HL-60/S4 treated with retinoic acid at 250 ng/mL for 4 days and 3 days (cell line): ENCODE results near the gene PRKCH.

Experiments
- in situ Hi-C: fragments of 300-500 bp; cut with MboI; formaldehyde crosslinking; loops from 2 replicates; pipeline ENCODE4 v1.7.0; 2022; ENCODE audit warnings: low sequenced_read_pairs

PRKCH gene

DNA sequence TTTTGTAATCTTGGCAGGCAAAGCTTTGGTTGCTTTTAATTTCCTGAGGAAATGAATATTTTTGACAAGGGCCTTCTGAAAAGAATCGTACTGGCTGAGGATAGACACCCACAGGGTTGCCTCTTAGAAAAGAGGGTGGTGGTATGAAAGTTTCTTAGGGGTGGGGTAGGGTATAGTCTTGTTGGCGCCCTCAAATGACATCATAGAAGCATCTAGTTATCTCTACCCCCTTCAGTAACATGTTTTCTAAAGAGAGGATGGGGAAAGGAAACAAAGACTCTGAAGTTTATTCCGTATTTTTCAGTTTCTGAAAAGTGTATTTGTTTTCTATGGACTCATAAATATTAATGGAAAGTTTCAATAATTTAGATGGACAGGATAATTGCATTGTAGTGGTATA, 13.7 kb downstream of the PRKCH start:
- in situ Hi-C loops: no loop called here

DNA sequence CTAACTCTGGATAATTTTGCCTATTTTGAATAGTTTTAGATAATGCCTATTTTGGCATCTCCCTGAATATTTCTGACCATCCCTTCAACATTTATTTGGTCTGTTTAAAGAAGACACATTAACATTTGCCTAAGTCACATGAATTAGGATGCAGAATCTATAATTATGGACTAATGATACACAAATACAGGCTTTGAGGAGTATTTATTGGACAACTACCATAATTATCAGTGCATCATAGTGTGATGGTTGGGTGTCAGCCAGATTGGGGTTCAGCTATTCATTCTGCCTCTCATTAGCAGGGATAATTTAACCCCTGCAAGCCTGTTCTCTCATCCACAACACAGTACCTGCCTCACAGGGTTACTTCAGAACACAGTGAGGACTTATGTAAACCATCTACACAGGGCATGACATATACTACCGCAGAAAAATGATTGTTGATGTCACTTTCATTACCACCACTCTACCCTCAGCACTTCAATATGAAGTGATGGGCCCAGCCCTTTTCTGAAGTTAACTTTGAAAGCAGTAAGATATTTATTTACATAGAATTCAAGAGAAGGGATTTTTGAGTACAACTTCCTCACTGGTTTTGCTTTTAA, 14.4 kb downstream of the PRKCH start:
- in situ Hi-C loops: no loop called here

DNA sequence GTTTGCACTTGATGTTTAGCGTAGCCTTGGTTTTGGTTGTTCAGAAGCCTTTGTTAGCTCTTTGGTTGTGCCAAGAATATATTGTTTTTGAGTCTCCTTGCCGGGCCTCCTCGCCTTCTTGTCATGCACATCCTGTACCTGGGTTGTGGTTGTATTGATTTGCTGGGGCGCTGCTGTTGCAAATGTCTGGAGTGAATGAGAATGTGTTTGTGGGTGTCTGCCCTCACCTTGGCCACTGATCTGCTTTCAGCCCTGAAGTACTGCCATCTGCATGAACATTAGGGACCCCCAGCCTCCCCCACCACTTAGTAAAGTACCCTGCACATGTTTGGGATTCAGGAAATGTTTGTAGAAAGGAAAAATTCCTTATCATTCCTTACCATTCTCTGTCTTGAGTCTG, 16.5 kb downstream of the PRKCH start:
- in situ Hi-C loops: no loop called here

DNA sequence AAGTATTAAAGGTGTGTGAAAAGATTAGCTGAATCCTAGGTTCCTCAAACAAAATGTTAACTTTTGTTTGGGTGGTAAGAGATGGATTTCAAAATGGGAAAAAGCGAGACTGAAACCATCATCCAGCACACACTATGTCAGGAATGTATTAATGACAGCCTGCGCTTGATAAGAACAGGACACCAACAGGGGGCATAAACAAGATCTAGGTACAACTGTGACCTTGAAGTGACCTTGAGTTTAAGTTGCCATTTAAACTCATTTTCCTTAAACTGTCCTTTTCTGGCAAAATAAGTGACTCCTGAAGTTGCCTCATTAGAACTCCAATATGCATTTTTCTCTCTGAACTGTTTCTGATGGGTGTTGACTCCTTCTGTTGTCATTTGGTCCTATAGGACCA, 17.1 kb downstream of the PRKCH start:
- in situ Hi-C loops: no loop called here

DNA sequence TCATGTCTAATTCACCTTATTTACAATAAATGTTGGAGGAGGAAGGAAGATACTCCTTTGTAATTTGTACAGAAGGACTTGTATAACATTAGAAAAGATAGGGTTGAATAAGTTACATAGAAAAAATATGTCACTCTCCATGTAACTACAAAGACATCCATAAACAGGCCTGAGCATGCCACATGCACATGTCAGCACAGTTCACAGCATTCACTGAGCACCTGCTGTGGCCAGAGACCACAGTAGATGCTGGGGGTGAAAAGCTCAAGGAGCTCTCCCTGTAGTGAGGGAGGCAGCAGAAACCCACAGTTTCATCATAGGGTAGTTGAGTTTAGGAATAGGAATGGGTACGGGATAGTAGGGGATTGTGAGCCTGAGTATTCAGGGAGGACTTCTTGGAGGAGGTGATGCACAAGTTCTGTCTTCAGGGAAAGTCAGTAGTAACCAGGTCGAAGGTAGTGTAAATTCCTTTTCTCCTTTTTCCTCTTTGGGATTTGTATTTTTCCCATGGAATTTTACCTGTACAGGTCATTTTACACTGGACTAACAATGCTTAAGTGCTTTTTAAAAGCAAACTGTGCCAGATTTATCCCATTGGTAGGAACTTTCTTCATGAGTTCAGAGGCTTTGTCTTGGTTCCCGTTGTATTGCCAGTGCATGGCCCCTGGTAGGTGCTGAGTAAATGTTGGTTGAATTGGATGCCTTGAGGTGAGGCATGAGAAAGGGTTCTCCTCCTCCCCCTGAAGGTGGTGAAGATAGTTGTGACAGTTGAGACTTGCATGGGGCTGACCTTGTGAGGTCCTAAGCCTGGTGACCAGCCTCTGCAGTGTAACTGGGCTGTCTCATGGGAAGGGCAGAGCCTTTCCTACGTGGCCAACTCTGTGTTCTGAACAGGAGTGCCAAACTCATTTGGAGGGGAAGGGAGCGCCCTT, 20.2 kb downstream of the PRKCH start:
- in situ Hi-C loops: no loop called here

DNA sequence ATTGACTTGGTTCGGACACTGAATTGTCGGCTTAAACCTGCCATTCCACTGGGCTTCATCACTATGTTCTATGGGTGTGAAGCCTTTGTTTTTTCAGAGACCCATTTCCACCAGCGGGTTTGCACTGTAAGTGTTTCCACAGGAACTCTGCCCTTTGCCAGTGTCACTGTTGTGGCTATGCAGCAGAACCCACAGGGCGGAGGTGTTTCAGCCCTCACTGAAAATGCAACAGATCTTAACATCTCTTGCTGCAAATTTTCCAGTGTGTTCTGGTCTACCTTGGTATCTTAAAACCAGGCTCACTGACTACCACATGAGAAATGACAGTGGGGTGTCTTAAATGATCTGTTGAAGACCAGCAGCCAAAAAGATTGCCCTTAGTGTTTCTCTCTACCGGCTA, 21.1 kb downstream of the PRKCH start:
- in situ Hi-C loops: no loop called here

DNA sequence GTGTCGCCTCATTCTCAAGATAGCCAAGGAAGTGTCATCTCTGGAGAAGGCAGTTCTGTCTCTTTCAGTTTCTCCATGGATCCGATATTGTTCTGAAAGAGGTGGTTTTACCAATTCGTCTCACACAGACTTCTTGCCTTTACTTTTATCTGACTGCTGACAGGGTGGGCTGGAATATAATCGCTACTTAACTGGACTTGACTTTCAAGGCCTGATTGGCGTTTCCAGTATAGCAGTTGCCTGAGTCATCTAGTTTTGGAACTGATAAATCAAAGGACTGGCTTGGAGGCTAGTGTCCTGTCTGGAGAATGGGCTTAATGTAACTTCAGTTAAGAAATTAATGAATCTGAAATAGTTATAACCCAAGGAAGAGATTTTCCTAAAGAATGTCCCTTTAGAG, 21.6 kb downstream of the PRKCH start:
- in situ Hi-C loops: no loop called here

DNA sequence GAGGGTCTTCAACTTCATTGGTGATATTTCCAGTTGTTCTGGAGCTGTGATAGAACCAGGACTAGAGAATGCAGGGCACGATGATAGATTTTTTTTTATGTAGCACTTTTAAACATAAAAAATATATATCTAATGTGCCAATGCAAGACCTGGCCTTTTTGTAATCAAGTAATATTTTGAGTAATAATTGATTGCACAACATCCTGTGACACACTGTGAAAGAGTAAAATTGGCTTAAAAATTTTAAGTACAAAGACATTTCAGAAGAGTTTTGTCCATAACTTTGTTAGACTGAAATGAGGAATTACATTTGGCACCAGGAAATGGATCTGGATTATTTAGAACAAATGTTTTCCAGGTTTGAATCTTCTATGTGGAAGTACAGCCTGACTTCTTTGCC, 22.1 kb downstream of the PRKCH start:
- in situ Hi-C loops: no loop called here

DNA sequence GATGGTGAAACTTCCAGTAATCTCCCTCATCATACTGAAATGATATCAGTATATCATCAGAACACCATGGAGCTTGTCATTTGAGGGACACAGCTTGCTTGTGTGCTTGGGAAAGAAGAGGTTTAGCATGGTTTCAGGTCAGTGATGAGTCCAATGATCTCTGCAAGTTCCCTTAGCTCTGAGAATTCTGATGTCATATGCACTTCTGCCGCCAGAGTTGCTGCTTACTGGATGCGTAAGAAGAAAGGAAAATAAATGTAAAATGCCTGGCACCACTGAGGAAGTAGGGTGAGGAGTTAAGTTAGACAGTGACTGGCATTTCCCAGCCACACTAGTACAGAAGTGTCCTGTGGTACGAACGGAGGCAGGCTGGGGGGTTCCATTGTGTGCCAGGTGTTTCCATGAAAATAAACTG, 22.6 kb downstream of the PRKCH start:
- in situ Hi-C loops: no loop called here

DNA sequence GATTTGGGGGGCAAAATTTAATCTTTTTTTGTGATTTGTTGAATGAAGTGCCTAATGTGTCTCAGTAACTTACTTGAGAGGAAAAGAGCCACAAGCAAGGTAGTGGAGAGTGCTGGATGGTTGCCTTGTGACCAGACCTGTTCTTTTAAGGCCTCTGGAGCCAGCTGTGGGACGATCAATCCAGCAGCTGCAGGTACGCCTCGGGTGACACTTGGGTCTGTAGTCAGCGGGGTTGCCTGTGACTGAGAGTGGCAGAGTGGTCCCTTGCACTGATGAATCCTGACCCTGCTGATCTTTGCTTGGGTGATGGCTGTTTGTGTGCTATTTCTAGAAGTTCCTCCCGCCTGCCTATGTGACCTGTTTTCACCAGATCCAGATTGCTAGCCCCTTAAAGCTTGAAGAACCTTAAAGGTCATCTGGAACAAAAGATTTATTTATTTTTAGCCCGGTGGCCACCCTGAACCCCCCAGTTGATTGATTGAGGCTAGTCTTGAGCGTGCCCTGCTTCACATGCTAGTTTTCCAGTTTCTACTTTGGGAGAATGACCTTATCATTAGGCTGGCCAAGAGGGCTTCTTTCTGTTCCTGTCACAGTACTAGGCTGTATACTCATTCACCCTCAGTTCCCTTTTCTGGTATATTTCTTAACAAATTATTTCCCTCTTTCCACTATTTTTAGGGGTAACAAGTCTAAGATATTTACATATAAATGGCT, 23.2 kb downstream of the PRKCH start:
- in situ Hi-C loops: no loop called here

DNA sequence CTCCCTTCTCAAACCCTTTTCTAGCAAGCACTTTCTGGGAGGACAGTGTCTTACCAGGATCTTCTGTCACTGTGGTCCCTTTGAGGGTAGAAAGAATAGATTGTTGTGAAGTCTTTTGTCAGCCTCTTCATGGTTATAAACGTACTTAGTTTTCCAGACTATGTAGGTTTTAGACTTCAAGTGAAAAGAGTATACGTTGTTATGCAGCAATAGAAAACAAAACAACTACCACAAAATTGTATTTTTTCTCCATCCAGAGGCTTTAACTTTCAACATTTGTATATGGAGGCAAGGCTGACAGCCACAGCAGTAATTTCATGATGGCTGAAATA, 23.7 kb downstream of the PRKCH start:
- in situ Hi-C loops: no loop called here

DNA sequence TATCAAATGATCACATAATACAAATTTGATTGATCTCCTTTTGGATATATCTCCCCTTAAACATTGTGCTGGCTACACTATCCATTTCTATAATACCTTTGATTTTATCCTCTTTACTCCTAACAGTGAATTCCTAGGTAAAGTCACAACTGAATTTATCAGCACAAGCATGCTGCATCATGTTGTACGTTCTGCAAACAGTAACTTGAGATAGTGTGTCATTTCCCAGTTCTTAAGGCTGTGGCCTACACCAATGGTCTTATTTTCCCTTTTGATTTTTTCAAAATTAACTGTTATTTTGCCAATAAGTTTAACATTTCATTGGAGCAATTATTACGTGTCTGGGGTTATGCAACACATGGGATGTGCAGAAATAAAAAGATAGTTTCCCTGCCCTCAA, 24.8 kb downstream of the PRKCH start:
- in situ Hi-C loops: no loop called here

DNA sequence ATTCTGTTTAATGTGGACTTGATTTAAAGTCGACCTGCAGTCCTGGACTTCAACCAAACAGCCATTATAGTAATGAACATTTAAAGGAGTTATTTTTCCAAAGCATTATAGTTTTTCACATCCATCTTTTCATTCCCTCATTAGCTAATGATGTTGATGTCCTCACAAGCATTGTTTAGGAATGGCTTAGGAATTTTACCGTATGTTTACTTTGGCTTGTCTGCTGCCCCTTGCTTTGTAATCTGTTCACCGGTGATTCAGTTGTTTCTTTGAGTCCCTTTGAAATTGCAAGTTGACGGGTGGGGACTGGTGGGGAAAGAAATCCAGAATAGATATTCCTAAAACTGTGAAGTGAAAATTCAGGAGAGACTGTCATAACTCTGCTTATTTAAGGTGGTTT, 25.4 kb downstream of the PRKCH start:
- in situ Hi-C loops: no loop called here

DNA sequence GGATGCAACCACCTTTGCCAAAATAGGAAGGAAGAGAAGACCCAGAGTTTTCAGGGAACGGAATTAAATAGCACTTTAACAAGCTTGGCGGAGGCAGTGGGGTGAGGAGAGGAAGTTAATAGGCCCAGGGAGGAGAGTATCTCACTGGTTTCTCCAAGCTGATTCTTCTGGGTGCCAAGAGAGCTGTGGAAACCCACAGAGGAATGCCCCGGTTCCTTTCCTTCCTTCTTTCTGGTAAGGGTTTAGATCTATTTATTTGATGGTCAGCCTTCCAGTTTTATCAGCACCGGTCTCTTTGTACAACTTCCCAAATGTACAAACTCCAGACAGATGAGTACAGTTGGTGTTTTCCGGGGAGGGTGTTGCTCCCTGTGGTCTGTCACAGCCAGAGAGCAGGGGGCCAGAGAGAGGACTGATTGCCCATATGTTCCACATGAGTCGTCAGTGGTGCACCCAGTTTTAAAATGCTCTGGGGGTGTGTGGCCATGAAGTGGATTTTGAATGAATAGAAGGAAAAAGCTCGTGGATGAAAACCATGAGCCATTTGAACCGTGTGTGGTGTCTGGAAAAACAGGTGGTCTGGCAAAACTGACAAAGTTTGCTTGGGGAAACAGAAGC, 26.6 kb downstream of the PRKCH start:
- in situ Hi-C loops: no loop called here

DNA sequence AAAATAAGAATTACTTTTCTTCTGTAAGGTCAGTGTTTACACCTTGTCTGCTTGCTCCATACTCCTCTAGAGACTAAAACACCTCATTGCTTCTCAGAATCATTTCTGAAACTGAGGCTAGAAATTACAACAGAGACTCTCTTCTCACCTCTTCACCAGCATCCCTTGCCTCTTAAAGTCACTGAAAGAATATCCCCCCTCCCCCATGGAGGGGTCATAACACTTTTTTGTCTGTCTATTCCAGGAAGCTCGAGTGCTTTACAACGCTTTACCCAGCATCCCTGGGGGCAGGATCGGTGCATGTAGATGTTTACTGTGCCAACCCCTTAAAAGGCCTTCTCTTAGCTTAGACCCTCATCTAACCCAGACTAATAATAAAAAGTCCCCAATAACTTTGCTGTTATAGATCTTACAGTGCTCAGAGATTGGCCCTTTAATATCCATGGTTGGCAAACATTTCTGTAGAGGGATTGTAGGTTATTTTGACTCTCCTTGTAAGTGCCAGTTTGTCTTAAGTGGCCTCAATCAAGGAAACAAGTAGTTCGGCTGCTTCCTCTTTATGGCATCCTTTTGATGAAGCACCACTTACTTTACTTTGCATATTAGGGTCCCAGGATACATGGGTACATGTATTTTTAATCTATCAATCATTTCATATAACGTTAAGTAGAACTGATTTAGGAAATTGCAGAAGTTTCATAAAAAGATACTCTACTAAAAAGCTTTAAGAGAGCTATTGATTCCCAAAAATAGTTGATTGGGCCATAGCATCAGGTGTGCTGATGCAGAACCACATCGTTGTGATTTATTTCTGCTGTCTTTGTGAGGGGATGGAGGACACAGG, 29.3 kb downstream of the PRKCH start:
- in situ Hi-C loops: no loop called here

DNA sequence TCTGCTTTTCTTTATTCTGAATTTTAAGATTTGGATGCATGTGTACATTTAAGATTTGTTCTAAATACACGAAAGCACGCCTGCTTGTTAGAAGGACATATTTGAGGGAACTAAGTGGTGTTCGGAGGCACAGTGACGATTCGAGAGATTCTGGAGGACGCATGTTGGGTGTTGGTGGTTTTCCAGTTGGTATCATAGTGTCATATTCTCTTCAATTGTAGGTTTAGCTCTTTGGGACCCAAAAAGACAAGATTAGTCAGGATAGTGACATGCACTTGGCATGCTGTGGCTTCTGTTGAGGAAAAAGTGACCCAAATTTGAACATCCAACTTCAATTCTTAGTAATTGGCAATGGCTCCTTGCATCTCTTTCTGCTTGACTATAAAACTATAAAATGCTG, 30.1 kb downstream of the PRKCH start:
- in situ Hi-C loops: no loop called here

DNA sequence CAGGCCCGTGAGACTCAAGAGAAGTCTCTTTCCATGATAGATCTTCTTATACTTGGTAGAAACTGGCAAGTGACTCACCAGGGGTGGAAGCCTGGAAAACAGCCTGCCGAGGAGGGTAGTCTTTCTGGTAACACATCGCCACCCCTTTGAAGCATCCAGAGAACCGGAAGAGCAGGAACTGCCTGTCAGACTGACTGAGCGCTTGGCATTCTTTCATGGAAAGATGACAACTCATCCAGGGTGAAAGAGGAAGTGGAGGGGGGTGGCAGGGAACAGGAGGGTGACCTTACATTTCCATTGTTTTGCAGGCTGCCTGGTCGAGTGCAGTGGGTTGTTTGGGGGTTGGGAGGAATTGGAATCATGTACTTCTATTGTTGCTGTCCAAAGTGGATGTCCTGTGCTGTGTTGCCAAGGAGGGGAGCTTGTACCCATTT, 34.5 kb downstream of the PRKCH start:
- in situ Hi-C loops: no loop called here

DNA sequence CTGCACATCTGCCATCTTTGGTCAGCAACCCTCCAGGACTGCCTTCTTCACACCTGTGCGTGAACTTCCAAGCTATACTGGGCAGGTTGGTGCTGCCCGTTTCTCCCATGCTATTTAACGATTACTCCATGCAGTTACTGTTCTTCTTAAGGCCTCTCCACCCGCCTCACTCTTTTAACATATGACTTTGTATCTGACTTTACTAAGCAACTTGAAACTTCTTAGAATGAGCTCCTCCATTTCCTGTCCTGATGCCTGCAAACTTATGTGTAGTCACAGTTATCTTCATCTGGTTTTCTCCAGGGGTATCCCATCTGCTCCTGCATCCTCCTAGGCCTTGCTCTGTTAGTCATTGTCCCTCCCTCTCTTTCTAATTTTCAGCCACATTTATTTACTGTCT, 35.7 kb downstream of the PRKCH start:
- in situ Hi-C loops: no loop called here

DNA sequence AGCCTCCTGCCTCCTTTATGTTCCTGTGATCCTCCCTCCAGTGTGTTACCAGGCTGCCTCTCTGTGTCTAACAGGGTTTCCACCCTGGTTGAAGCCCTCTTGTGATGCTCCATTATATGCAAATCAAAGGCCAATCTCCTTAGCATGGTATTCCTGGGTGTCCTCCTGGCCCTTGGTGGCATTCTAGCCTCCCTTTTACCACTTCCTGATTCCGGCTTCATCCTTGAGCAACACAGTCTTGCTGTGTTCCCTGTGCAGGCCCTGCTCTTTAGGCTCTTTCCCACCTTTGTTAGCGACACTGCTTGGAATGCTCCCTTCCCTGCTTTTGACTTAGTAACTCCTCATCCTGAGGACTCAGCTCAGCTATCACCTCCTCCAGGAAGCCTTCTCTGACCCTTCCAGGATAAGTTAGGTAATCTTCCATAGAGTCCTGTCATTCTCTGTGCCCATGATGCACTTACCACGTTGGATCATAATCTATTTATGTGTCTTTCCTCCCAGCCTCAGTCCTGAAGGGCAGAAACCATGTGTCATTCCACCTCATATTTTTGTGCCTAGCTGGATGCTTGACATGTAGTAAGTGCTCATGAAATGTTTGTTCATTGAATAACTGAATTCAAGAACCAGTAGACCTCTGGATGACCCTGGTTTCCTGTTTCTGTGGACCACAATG, 37.3 kb downstream of the PRKCH start:
- in situ Hi-C loops: no loop called here
